K562 (cell line): ENCODE data around the gene FMNL3.

Experiments used
- EZH2 ChIP-seq: IDR thresholded peaks from 2 replicates; pipeline ENCODE4 v1.6.1; 2012; ENCODE audit warnings: low read depth, mild to moderate bottlenecking, inconsistent platforms, low read length, borderline replicate concordance
- FOS ChIP-seq: IDR thresholded peaks from 3 replicates; pipeline ENCODE4 v1.6.1; 2011; ENCODE audit not compliant: insufficient read length; ENCODE audit errors: extremely low read depth
- FOXK1 ChIP-seq: sonication (generic); formaldehyde crosslinking; IDR thresholded peaks from 2 replicates; pipeline ENCODE4 v1.8.0; 2022; ENCODE audit warnings: missing genetic modification reagents, mild to moderate bottlenecking, borderline replicate concordance
- JUND ChIP-seq, 2 experiments: IDR thresholded peaks; 2 replicates in 1 of 2; 3 replicates in 1 of 2; pipeline ENCODE4 v1.6.1; 2011; ENCODE audit warnings: borderline replicate concordance in 2 of 2, low read depth in 2 of 2, low read length in 2 of 2, improper control_type of control experiment in 1 of 2, missing biosample characterization in 1 of 2, missing genetic modification characterization in 1 of 2, missing genetic modification reagents in 1 of 2
- KDM2B ChIP-seq: fragments of 250-450 bp; sonication (Bioruptor Pico); IDR thresholded peaks from 2 replicates; pipeline ENCODE4 v1.8.0; 2021; ENCODE audit warnings: mild to moderate bottlenecking, moderate library complexity
- NCOA6 ChIP-seq: fragments of 450-650 bp; IDR thresholded peaks from 2 replicates; pipeline ENCODE4 v1.6.1; 2017; ENCODE audit warnings: mild to moderate bottlenecking
- PHF8 ChIP-seq: fragments of 200-600 bp; sonication (generic); IDR thresholded peaks from 2 replicates; pipeline ENCODE4 v1.6.1; 2012; ENCODE audit warnings: mixed run types, mild to moderate bottlenecking, inconsistent platforms, low read length, moderate library complexity, borderline replicate concordance
- POLR2A ChIP-seq: fragments of 450-650 bp; conservative IDR thresholded peaks from 2 replicates; pipeline ENCODE4 v1.6.1; 2016
- PYGO2 ChIP-seq: fragments of 450-650 bp; IDR thresholded peaks from 2 replicates; pipeline ENCODE4 v1.6.1; 2016; ENCODE audit warnings: mild to moderate bottlenecking, missing genetic modification characterization, moderate library complexity, missing compliant biosample characterization
- ZNF431 ChIP-seq: sonication (generic); formaldehyde crosslinking; IDR thresholded peaks from 2 replicates; pipeline ENCODE4 v1.8.0; 2022; ENCODE audit warnings: mild to moderate bottlenecking, missing genetic modification reagents
- ZZZ3 ChIP-seq: fragments of 450-650 bp; IDR thresholded peaks from 2 replicates; pipeline ENCODE4 v1.6.1; 2016; ENCODE audit warnings: antibody characterized with exemption, mild to moderate bottlenecking, moderate library complexity

DNA sequence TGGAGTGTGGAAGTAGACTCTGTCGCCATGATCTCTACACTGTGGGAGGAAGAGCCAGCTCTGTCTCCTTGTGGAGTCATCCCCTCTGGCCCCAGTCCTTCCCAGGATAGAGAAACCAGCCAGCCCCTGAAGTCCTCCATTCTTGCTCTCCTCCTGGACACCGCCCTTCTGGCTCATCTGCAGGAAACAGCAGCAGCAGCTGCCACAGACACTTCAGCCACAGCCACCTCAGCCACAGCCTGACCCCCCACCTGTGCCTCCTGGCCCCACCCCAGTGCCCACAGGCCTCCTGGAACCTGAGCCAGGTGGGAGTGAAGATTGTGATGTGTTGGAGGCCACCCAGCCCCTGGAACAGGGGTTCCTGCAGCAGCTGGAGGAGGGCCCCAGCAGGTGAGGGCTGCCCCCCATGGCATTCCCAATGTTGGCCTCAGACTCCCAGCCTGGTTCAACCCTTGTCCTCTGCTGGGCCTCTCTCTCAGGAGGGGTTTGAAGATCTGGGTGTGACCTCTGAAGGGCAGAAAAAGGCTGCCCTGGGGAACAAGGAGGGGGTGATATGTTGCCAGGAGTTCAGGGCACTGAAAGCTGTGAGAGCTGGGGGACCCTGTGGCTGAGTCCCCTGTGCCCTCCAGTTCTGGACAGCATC, 73.4 kb downstream of the FMNL3 start:
- TF ChIP-seq PYGO2 (tag) (no peak), FOXK1 (CRISPR knock-in tag) (no peak), FOS (no peak), EZH2 (no peak), JUND (IDR thresholded peaks at IDR 0.05; ENCODE audit: borderline replicate concordance, low read depth, low read length) (no peak), JUND (tag; IDR thresholded peaks at IDR 0.05; ENCODE audit: borderline replicate concordance, low read depth, low read length) (no peak), ZZZ3 (no peak), PHF8 (no peak), ZNF431 (CRISPR knock-in tag) (no peak), KDM2B (CRISPR knock-in tag) (no peak), POLR2A (no peak), NCOA6 (no peak)
